ENCODE results near the gene AGAP6.
"Not testable (repeated sequence)": the region's sequence is repeated elsewhere in the genome, so short reads cannot be mapped to it uniquely, and the experiment has no call there.

DNA sequence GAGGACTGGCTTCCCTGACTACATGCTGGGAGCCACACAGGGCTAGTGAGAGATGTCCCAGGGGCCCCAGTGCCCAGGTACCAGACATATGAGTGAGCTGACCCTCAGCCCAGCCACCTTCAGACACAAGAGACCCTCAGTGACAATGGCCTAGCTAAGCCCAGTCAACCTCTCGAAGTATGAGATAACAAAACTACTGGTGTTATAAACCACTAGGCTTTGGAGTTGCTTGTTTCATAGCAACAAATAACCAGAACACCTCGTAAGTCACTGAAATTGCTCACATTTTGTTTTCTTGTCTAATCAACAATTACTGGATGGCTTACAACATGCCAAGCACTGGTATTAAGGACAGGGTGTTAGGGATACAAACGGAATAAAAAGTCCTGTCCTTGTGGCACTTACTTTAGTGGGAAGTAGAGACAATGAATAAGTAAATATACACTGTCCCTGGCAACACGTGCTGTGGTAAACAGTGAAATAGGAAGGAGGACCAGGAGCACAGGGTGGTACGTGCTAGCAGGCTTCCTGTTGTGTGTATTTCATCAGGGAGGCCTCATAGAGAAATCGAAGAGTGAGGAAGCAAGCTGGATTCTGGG is 64.7 kb downstream of the AGAP6 start:
- TF ChIP-seq, protein P1, sequence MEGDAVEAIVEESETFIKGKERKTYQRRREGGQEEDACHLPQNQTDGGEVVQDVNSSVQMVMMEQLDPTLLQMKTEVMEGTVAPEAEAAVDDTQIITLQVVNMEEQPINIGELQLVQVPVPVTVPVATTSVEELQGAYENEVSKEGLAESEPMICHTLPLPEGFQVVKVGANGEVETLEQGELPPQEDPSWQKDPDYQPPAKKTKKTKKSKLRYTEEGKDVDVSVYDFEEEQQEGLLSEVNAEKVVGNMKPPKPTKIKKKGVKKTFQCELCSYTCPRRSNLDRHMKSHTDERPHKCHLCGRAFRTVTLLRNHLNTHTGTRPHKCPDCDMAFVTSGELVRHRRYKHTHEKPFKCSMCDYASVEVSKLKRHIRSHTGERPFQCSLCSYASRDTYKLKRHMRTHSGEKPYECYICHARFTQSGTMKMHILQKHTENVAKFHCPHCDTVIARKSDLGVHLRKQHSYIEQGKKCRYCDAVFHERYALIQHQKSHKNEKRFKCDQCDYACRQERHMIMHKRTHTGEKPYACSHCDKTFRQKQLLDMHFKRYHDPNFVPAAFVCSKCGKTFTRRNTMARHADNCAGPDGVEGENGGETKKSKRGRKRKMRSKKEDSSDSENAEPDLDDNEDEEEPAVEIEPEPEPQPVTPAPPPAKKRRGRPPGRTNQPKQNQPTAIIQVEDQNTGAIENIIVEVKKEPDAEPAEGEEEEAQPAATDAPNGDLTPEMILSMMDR (IDR thresholded peaks at IDR 0.05): not testable (repeated sequence)
- TF ChIP-seq EP300 (IDR thresholded peaks at IDR 0.05): not testable (repeated sequence)

Data from A549 (cell line).